Natural killer cell (primary cell): ENCODE data around the gene TFB1M. TPM values are rescaled to one million over a fixed set of nuclear protein-coding genes. Genes with fewer than 3 reads are reported as not detected.

Experiments
- ATAC-seq, 3 donors: fragments of 150-1000 bp in 2 of 3; fragments of 200-7000 bp in 1 of 3; cut with Tn5 transposase; 1 replicate in 1 of 3; 2 replicates in 2 of 3; pipeline ENCODE4 v1.10.0; 2021; ENCODE audit warnings: mild to moderate bottlenecking in 2 of 3, moderate library complexity in 2 of 3
- DNase-seq, 2 donors: peaks; one replicate each; pipeline versions ENCODE4 v3.0.0 to v3.0.0-alpha.2; 2013 to 2021; ENCODE audit warnings: mixed read lengths in 1 of 2
- H3K27ac ChIP-seq: one replicate; pipeline ENCODE4 v1.5.1; 2013; ENCODE audit warnings: mild to moderate bottlenecking, low read length
- H3K27me3 ChIP-seq: one replicate; pipeline ENCODE4 v1.6.1; 2013; ENCODE audit warnings: low read length; ENCODE audit not compliant: control insufficient read depth, insufficient read depth
- H3K36me3 ChIP-seq: one replicate; pipeline ENCODE4 v1.6.1; 2013; ENCODE audit warnings: low read length; ENCODE audit not compliant: control insufficient read depth, insufficient read depth
- H3K4me1 ChIP-seq: one replicate; pipeline ENCODE4 v1.6.1; 2013; ENCODE audit warnings: low read length; ENCODE audit not compliant: control insufficient read depth, insufficient read depth
- H3K4me3 ChIP-seq: one replicate; pipeline ENCODE4 v1.5.1; 2013; ENCODE audit warnings: low read length
- H3K9me3 ChIP-seq: one replicate; pipeline ENCODE4 v1.6.1; 2013; ENCODE audit warnings: low read length; ENCODE audit not compliant: control insufficient read depth, insufficient read depth
- H3K27ac Mint-ChIP-seq, 2 donors: one replicate each; pipeline ENCODE4 v1.8.0; 2022; ENCODE audit warnings: mild to moderate bottlenecking in 2 of 2, mixed read lengths in 2 of 2, moderate library complexity in 1 of 2
- H3K27me3 Mint-ChIP-seq, 2 donors: one replicate each; pipeline ENCODE4 v1.8.0; 2022; ENCODE audit warnings: low read depth in 2 of 2, mixed read lengths in 2 of 2
- H3K36me3 Mint-ChIP-seq: one replicate; pipeline ENCODE4 v1.8.0; 2022; ENCODE audit warnings: mixed read lengths
- H3K4me1 Mint-ChIP-seq, 2 donors: one replicate each; pipeline ENCODE4 v1.8.0; 2022; ENCODE audit warnings: mixed read lengths in 2 of 2
- H3K4me3 Mint-ChIP-seq: one replicate; pipeline ENCODE4 v1.8.0; 2022; ENCODE audit warnings: mild to moderate bottlenecking, moderate library complexity, mixed read lengths
- H3K9me3 Mint-ChIP-seq, 2 donors: one replicate each; pipeline ENCODE4 v1.8.0; 2022; ENCODE audit warnings: mixed read lengths in 2 of 2
- WGBS: methylation state at CpG from one replicate; pipeline ENCODE4 v1.1.7; 2013; ENCODE audit warnings: missing lambda C conversion rate; ENCODE audit not compliant: insufficient coverage; 5-methylcytosine and 5-hydroxymethylcytosine counted together
- intact Hi-C: fragments of 100-400 bp; cut with micrococcal nuclease; formaldehyde crosslinking; loops from one replicate; pipeline ENCODE4 v1.14.2; 2022
- total RNA-seq, 4 donors: library from RNA; stranded (reverse); fragments of 120-200 nt in 1 of 4; gene quantifications; one replicate each; pipeline versions ENCODE4 v1.2.3 to v1.2.4, GENCODE V29; 2013 to 2022
- TF ChIP-seq, protein P1 (sequence below): fragments of 200-600 bp; IDR thresholded peaks from one replicate; pipeline ENCODE4 v1.8.0; 2022; ENCODE audit warnings: antibody characterized with exemption

Gene TFB1M
- total RNA-seq, 3 donors from 2014 or later (not counting 1 experiment from before 2014, with no cell fraction given) = 14.1 to 20.1 (median 17.1) TPM

DNA sequence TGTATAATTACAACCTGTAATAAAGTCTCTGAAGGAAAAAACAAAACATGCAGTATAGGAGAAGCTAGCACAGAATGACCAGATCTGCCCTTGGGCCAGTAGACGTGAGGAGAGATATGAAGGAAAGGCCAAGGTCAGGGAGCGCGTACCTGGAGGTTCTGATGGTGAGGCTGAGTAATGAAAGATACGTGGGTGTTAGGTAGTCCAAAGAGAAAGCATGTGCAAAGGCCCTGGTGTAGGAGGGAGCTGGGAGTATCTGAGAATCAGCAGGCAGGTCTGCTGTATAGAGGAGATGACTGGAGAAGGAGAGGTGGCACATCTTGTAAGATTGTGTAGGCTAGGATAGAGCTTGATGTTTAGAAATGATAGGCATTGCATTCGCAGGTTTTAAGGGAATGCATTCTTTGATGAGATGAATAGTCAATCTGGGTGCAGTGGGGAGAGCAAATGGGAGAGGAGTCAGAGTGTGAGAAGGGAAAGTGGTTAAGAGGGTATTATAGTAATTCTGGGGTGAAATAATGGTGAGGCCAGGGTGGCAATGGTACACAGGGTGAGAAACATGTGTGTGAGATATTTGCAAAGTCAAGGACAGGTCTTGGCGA lies 15.9 kb upstream of the TFB1M start:
- no peak for DNase-seq
- Mint-ChIP-seq H3K9me3 (no peaks in the 10 kb centered on the region), H3K4me1 (peaks cover 5 to 10% of the 10 kb centered on the region in 2 donors), H3K27me3 (no peaks in the 10 kb centered on the region), H3K27ac (no peak overlapping the region), H3K36me3 (no peaks in the 10 kb centered on the region), H3K4me3 (no peak overlapping the region)
- no peak overlapping the region for H3K27ac ChIP-seq
- intact Hi-C loops = no loop called here
- no peak overlapping the region for H3K4me3 ChIP-seq
- no peaks in the 10 kb centered on the region for H3K36me3 ChIP-seq
- no peaks in the 10 kb centered on the region for H3K4me1 ChIP-seq
- no peak for ATAC-seq
- no peaks in the 10 kb centered on the region for H3K9me3 ChIP-seq
- TF ChIP-seq, protein P1, sequence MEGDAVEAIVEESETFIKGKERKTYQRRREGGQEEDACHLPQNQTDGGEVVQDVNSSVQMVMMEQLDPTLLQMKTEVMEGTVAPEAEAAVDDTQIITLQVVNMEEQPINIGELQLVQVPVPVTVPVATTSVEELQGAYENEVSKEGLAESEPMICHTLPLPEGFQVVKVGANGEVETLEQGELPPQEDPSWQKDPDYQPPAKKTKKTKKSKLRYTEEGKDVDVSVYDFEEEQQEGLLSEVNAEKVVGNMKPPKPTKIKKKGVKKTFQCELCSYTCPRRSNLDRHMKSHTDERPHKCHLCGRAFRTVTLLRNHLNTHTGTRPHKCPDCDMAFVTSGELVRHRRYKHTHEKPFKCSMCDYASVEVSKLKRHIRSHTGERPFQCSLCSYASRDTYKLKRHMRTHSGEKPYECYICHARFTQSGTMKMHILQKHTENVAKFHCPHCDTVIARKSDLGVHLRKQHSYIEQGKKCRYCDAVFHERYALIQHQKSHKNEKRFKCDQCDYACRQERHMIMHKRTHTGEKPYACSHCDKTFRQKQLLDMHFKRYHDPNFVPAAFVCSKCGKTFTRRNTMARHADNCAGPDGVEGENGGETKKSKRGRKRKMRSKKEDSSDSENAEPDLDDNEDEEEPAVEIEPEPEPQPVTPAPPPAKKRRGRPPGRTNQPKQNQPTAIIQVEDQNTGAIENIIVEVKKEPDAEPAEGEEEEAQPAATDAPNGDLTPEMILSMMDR = no peak
- 86% methylated on average over 6 of the region's 6 CpGs for WGBS
- no peaks in the 10 kb centered on the region for H3K27me3 ChIP-seq

DNA sequence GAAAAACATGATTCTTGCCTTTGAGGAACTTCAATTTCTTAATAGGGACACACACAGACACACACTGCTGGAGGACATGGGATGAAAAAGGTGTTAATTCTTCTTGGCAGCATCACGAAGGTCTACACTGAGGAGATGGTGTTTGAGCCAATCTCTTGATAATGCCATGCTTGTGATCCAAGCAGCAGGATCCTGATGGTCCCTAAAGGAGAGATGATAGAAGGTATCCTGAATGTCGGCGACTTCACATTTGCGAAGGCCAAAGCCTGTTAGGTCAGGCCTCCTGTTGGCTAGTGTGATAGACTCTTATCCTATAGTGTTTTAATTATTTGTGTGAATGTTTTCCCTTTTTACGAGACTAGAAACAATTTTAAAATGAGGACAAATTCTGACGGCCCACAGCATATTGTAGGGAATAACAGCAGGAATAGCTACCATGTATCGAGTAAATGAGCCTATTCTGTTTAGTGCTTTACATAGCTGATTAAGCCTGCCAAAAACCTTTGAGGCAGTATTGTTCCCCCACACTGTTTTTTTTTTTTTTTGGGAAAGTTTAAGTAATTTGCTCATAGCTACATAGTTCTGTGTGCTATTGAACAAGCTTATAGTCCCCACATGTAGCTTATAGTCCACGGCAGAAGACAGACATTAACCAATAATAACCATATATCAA lies 15.3 kb upstream of the TFB1M start:
- 94% methylated on average over 7 of the region's 8 CpGs for WGBS
- Mint-ChIP-seq H3K36me3 (no peaks in the 10 kb centered on the region), H3K27me3 (no peaks in the 10 kb centered on the region), H3K4me3 (no peak overlapping the region), H3K27ac (no peak overlapping the region), H3K9me3 (no peaks in the 10 kb centered on the region), H3K4me1 (peaks cover 5 to 10% of the 10 kb centered on the region in 2 donors)
- Histone ChIP-seq H3K27ac (no peak overlapping the region), H3K4me1 (no peaks in the 10 kb centered on the region), H3K4me3 (no peak overlapping the region), H3K9me3 (no peaks in the 10 kb centered on the region), H3K27me3 (no peaks in the 10 kb centered on the region), H3K36me3 (no peaks in the 10 kb centered on the region)
- TF ChIP-seq, protein P1 = no peak
- intact Hi-C loops = loop anchor here (5.0 kb wide), 1 partner anchor 1233 kb away; no protein-coding TSS in a partner anchor
- ATAC-seq = no peak
- DNase-seq = no peak

DNA sequence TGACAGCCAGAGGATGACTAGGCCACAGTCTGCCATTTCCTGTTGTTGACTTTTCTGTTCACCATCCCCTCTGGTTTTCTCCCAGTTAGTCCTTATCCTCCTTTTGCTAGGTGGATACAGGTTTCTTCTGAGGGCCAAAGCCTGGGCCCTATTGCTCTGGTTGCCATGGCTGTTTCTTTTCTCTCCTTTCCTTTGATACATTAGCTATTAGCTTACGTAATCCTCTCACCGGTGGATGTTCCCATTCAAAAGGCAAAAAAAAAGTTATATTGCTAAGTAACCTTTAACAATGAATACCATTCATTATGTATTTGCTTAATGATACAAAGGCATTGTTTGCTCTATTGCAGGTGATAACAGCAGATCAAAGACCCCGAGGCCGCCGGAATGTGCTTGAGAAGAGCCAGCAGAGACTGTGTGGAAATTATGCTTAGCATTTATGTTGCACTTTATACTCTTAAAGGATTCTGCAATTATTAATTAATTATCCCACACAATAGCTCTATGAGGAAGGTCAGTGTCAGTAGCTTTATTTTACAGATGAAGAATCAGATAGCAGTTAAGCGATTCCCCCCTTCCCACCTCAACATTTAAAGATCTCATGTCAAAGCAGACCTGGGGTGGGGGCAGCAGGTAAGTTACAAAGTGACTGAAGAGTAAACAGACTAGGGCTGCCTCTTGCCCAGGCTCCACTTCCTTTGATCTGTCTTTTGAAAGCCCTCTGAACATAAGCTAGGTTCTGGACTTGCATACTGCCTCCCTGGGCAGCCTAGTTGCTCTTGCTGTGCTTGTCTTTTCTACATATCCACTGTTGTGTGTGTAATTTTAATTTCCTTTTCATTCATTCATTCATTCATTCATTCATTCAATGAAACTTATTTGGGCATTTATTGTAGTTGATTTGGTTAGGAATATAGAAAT lies 14.5 kb upstream of the TFB1M start:
- H3K9me3 Mint-ChIP-seq = no peaks in the 10 kb centered on the region
- WGBS = 94% methylated on average over 5 of the region's 6 CpGs
- TF ChIP-seq, protein P1 = no peak
- no peaks in the 10 kb centered on the region for H3K36me3 Mint-ChIP-seq
- H3K4me1 Mint-ChIP-seq = peaks cover 5 to 10% of the 10 kb centered on the region in 2 donors
- no peak overlapping the region for H3K4me3 ChIP-seq
- intact Hi-C loops = loop anchor here (5.0 kb wide), 1 partner anchor 1234 kb away; no protein-coding TSS in a partner anchor
- H3K4me1 ChIP-seq = no peaks in the 10 kb centered on the region
- no peaks in the 10 kb centered on the region for H3K27me3 Mint-ChIP-seq
- H3K27ac Mint-ChIP-seq = no peak overlapping the region
- H3K27me3 ChIP-seq = no peaks in the 10 kb centered on the region
- no peak overlapping the region for H3K4me3 Mint-ChIP-seq
- DNase-seq (no peak), ATAC-seq (no peak)
- H3K27ac ChIP-seq = no peak overlapping the region
- no peaks in the 10 kb centered on the region for H3K9me3 ChIP-seq
- H3K36me3 ChIP-seq = no peaks in the 10 kb centered on the region
